MM.1S (cell line): ENCODE measurements around the gene PRR18.
A peak's percentile ranks its signal among the peaks of the same experiment; 100 is the strongest.

ENCODE experiments used
- DNase-seq: peaks from one replicate; pipeline ENCODE4 v3.0.0-alpha.2; 2015
- H2AFZ ChIP-seq: fragments of 300-600 bp; sonication (generic); 2 replicates; pipeline ENCODE4 v1.6.0; 2016; ENCODE audit warnings: antibody characterized with exemption, low read length
- H3F3A ChIP-seq: fragments of 300-600 bp; sonication (generic); 2 replicates; pipeline ENCODE4 v1.6.1; 2016; ENCODE audit warnings: mild to moderate bottlenecking, antibody characterized with exemption, low read length, moderate library complexity, mixed read lengths; ENCODE audit not compliant: insufficient read depth
- H3K27ac ChIP-seq: fragments of 300-600 bp; sonication (generic); 2 replicates; pipeline ENCODE4 v1.5.1; 2016; ENCODE audit warnings: mild to moderate bottlenecking, low read length
- H3K27me3 ChIP-seq: fragments of 300-600 bp; sonication (generic); replicated peaks from 2 replicates; pipeline ENCODE4 v1.6.0; 2016; ENCODE audit warnings: low read length; ENCODE audit not compliant: insufficient read depth
- H3K36me3 ChIP-seq: fragments of 300-600 bp; sonication (generic); replicated peaks from 2 replicates; pipeline ENCODE4 v1.6.1; 2016; ENCODE audit warnings: mild to moderate bottlenecking, low read length, mixed read lengths; ENCODE audit not compliant: insufficient read depth
- H3K4me1 ChIP-seq: fragments of 300-600 bp; sonication (generic); 2 replicates; pipeline ENCODE4 v1.6.1; 2016; ENCODE audit warnings: low read length, mixed read lengths
- H3K4me2 ChIP-seq: fragments of 300-600 bp; sonication (generic); 2 replicates; pipeline ENCODE4 v1.6.0; 2016; ENCODE audit warnings: low read depth, low read length
- H3K4me3 ChIP-seq: fragments of 300-600 bp; sonication (generic); 2 replicates; pipeline ENCODE4 v1.5.1; 2016; ENCODE audit warnings: low read length, mixed read lengths
- H3K79me2 ChIP-seq: fragments of 300-600 bp; sonication (generic); 2 replicates; pipeline ENCODE4 v1.6.1; 2016; ENCODE audit warnings: mixed run types, low read length, mixed read lengths
- H3K9ac ChIP-seq: fragments of 300-600 bp; sonication (generic); 2 replicates; pipeline ENCODE4 v1.6.1; 2016; ENCODE audit warnings: low read length, mixed read lengths
- H3K9me2 ChIP-seq: fragments of 300-600 bp; sonication (generic); replicated peaks from 2 replicates; pipeline ENCODE4 v1.6.1; 2016; ENCODE audit warnings: mild to moderate bottlenecking, low read length, mixed read lengths; ENCODE audit not compliant: insufficient read depth
- H3K9me3 ChIP-seq: fragments of 300-600 bp; sonication (generic); replicated peaks from 2 replicates; pipeline ENCODE4 v1.6.1; 2016; ENCODE audit warnings: mild to moderate bottlenecking, low read length, mixed read lengths; ENCODE audit not compliant: insufficient read depth
- H4K20me1 ChIP-seq: fragments of 300-600 bp; sonication (generic); 2 replicates; pipeline ENCODE4 v1.6.1; 2016; ENCODE audit warnings: mild to moderate bottlenecking, low read length, moderate library complexity, mixed read lengths; ENCODE audit not compliant: insufficient read depth
- CTCF ChIP-seq: fragments of 300-600 bp; sonication (generic); IDR thresholded peaks from 2 replicates; pipeline ENCODE4 v1.5.1; 2016; ENCODE audit warnings: antibody characterized with exemption, low read length, mixed read lengths
- EZH2 ChIP-seq: fragments of 300-600 bp; sonication (generic); optimal IDR thresholded peaks from 2 replicates; pipeline ENCODE3; 2017; ENCODE audit warnings: low read depth, mild to moderate bottlenecking, antibody characterized with exemption, low read length, mixed read lengths
- EZH2phosphoT487 ChIP-seq: fragments of 300-600 bp; sonication (generic); IDR thresholded peaks from 2 replicates; pipeline ENCODE4 v1.6.1; 2018; ENCODE audit warnings: antibody characterized with exemption, low read length

PRR18 gene

GRCh38 chr6:166313255-166314070 is 5.3 kb upstream of the PRR18 start:
- TF ChIP-seq CTCF: peak; percentile 70
- TF ChIP-seq EZH2phosphoT487: no peak
- TF ChIP-seq EZH2: no peak
- Histone ChIP-seq H3K36me3 (no peaks in the 10 kb centered on the region), H3K9me3 (no peaks in the 10 kb centered on the region), H2AFZ (no peak overlapping the region), H3K4me1 (no peaks in the 10 kb centered on the region), H3F3A (no peaks in the 10 kb centered on the region), H3K4me3 (no peak overlapping the region), H4K20me1 (no peaks in the 10 kb centered on the region), H3K27ac (no peak overlapping the region), H3K79me2 (no peaks in the 10 kb centered on the region), H3K9me2 (no peaks in the 10 kb centered on the region), H3K4me2 (no peak overlapping the region), H3K9ac (no peak overlapping the region), H3K27me3 (no peaks in the 10 kb centered on the region)
- DNase-seq: peak; percentile 66

- H3K4me2 ChIP-seq: no peak overlapping the region
- H2AFZ ChIP-seq: no peak overlapping the region
- no peak for DNase-seq
- H3K27me3 ChIP-seq: no peaks in the 10 kb centered on the region
- H3K9me3 ChIP-seq: no peaks in the 10 kb centered on the region
- no peak overlapping the region for H3K27ac ChIP-seq
- no peak for TF ChIP-seq EZH2phosphoT487
- TF ChIP-seq EZH2: no peak
- TF ChIP-seq CTCF: no peak
- no peaks in the 10 kb centered on the region for H3K9me2 ChIP-seq
- no peaks in the 10 kb centered on the region for H3F3A ChIP-seq
- H3K4me1 ChIP-seq: no peaks in the 10 kb centered on the region
- no peak overlapping the region for H3K9ac ChIP-seq
- H3K79me2 ChIP-seq: no peaks in the 10 kb centered on the region
- no peaks in the 10 kb centered on the region for H3K36me3 ChIP-seq
- H4K20me1 ChIP-seq: no peaks in the 10 kb centered on the region
- H3K4me3 ChIP-seq: no peak overlapping the region
These were observed 4.6 kb upstream of the PRR18 start for GRCh38 chr6:166312832-166313231.

GRCh38 chr6:166310634-166311033 is 2.4 kb upstream of the PRR18 start:
- Histone ChIP-seq H3K4me1 (no peaks in the 10 kb centered on the region), H3K9me3 (no peaks in the 10 kb centered on the region), H4K20me1 (no peaks in the 10 kb centered on the region), H3K79me2 (no peaks in the 10 kb centered on the region), H3K9ac (no peak overlapping the region), H3K4me2 (no peak overlapping the region), H3K27me3 (no peaks in the 10 kb centered on the region), H3K9me2 (no peaks in the 10 kb centered on the region), H3K36me3 (no peaks in the 10 kb centered on the region), H3K27ac (no peak overlapping the region), H3K4me3 (no peak overlapping the region), H2AFZ (no peak overlapping the region), H3F3A (no peaks in the 10 kb centered on the region)
- no peak for DNase-seq
- TF ChIP-seq EZH2phosphoT487: no peak
- no peak for TF ChIP-seq CTCF
- no peak for TF ChIP-seq EZH2
